Psoas muscle (tissue), 8 donors: ENCODE data around the gene IGSF9. TPM values are rescaled to one million over a fixed set of nuclear protein-coding genes. Genes with fewer than 3 reads are reported as not detected.

Source experiments
- ATAC-seq, 4 donors: fragments of 200-7000 bp; cut with Tn5 transposase; one replicate each; pipeline ENCODE4 v1.9.1; 2020; ENCODE audit warnings: moderate library complexity in 3 of 4, mild to moderate bottlenecking in 2 of 4
- DNase-seq, 2 donors: peaks; one replicate each; pipeline ENCODE4 v3.0.0-alpha.2; 2020
- H3K27ac ChIP-seq: fragments of 200-600 bp; one replicate; pipeline ENCODE4 v1.8.0; 2022
- H3K27me3 ChIP-seq, 3 donors: fragments of 200-600 bp in 1 of 3; one replicate each; pipeline versions ENCODE4 v1.6.1 to v1.8.0; 2013 to 2022; ENCODE audit warnings: low read length in 2 of 3, mild to moderate bottlenecking in 2 of 3, moderate library complexity in 1 of 3; ENCODE audit not compliant: insufficient read depth in 3 of 3
- H3K36me3 ChIP-seq, 2 donors: fragments of 200-600 bp in 1 of 2; one replicate each; pipeline versions ENCODE4 v1.6.1 to v1.8.0; 2013 to 2022; ENCODE audit warnings: low read depth in 1 of 2, mild to moderate bottlenecking in 1 of 2, moderate library complexity in 1 of 2; ENCODE audit not compliant: insufficient read depth in 1 of 2
- H3K4me1 ChIP-seq: fragments of 200-600 bp; one replicate; pipeline ENCODE4 v1.8.0; 2022
- H3K4me3 ChIP-seq: fragments of 200-600 bp; one replicate; pipeline ENCODE4 v1.8.0; 2022; ENCODE audit warnings: mild to moderate bottlenecking
- H3K9me3 ChIP-seq: fragments of 200-600 bp; one replicate; pipeline ENCODE4 v1.8.0; 2022
- CTCF ChIP-seq: fragments of 200-600 bp; IDR thresholded peaks from one replicate; pipeline ENCODE4 v1.8.0; 2022; ENCODE audit warnings: antibody characterized with exemption
- whole genome bisulfite sequencing, 3 donors: extraction: QIAGEN DNeasy Blood & Tissue Kit; methylation state at CpG; one replicate each; pipeline versions ENCODE4 v1.1.6 to v1.1.7; 2013; 5-methylcytosine and 5-hydroxymethylcytosine counted together
- intact Hi-C, 2 donors: fragments of 100-400 bp; cut with DNase I; formaldehyde crosslinking; loops; one replicate each; pipeline versions ENCODE4 v1.11.0 to v1.14.2; 2022
- polyA plus RNA-seq, 3 donors: library from polyadenylated mRNA; stranded (reverse); fragments of 200-250 nt; gene quantifications; one replicate each; pipeline ENCODE4 v1.2.3, GENCODE V29; 2013
- total RNA-seq, 4 donors: library from RNA; stranded (reverse); fragmentation: NEBNext Ultra II Directional in 2 of 4; extraction: Animal tissue kit (Norgen Biotek cat#: 25700) in 2 of 4; gene quantifications; one replicate each; pipeline versions ENCODE4 v1.2.1 to v1.2.4, GENCODE V29; 2021 to 2023
- donor health status: healthy with polysubstance abuse.
- donor health status: DM: no; HTN: no; CAD: no; lungs with moderate emphysema.
- donor health status: Bipolar disorder and iron deficiency.
- donor health status: healthy.
- donor health status: DM: yes; HTN: yes; CAD: no.
- donor health status: DM: no; HTN: no; CAD: no.
- donor health status: DM: no; HTN: no; CAD: no.
- donor health status: DM: yes; HTN: yes; CAD: no.

Gene IGSF9
- total and polyA plus RNA-seq, 7 donors: 0.01 TPM; not detected in 5

DNA sequence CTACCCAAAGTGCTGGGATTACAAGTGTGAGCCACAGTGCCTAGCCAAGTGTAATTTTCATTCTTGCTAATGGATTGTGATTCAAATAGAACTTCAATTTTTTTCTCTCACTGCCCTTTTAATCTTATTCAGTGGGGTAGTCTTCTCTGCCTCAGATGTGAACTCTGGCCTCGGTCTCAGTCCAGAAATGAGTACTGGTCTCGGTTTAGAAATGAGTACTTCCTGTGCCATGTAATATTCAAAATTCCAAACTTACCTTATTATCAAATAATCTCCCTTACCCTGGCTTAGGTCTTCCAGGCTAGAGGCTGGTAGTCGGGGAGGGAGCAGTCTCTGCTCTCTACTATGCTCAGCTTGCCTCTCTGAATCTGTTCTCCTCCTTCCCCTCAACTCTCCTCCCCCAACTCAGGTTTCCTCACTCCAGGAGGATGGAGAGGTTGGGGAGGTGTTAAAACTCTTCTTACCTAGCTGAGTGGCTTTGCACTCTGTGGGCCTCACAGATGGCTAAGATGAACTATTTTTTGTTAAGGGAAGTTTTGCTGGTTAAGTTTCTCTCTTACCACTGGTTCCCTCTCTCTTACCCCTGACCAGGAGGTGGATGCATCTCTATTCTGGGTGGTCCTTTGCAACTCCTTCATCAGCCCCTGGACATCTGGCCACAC lies 13.4 kb upstream of the IGSF9 start:
- Histone ChIP-seq H3K36me3 (no peaks in the 10 kb centered on the region), H3K27me3 (peaks cover 0 to 25% (median 0%) of the 10 kb centered on the region in 3 donors), H3K4me3 (no peak overlapping the region), H3K4me1 (no peaks in the 10 kb centered on the region), H3K9me3 (no peaks in the 10 kb centered on the region), H3K27ac (no peak overlapping the region)
- TF ChIP-seq CTCF: no peak
- 60 to 78% (median 63%) methylated on average over 3 of the region's 3 CpGs for WGBS, 3 donors
- intact Hi-C loops: no loop called here
- DNase-seq (no peak), ATAC-seq (no peak)

- H3K27ac ChIP-seq: no peak overlapping the region
- intact Hi-C loops: no loop called here
- no peak for TF ChIP-seq CTCF
- H3K27me3 ChIP-seq: peaks cover 0 to 34% (median 0%) of the 10 kb centered on the region in 3 donors
- no peaks in the 10 kb centered on the region for H3K36me3 ChIP-seq
- no peaks in the 10 kb centered on the region for H3K4me1 ChIP-seq
- no peak for ATAC-seq
- DNase-seq: no peak
- no peak overlapping the region for H3K4me3 ChIP-seq
- whole genome bisulfite sequencing, 3 donors: 49 to 53% (median 52%) methylated on average over 9 of the region's 9 CpGs
- no peaks in the 10 kb centered on the region for H3K9me3 ChIP-seq
Measured at GRCh38 chr1:159957824-159958268, 12.4 kb upstream of the IGSF9 start.

DNA sequence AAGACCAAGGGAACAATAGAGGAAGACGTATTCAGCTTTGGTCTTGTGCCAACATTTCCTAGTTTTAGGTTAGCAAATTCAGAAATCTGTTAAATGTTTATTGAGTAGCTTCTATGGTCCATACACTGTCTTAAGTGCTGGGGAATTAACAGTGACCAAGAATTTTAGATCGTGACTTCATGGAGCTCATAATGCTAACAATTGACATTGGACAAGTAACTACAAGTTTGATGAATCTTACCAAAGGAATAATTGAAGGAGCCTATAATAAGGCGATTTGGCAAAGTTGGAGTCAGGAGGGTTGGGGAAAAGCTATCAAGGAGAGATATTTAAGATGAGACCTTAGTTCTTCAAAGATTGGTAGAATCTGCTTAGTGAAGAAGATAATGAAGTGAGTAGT lies 10.0 kb upstream of the IGSF9 start:
- WGBS, 3 donors: 82 to 89% (median 83%) methylated on average over 3 of the region's 3 CpGs
- no peak for ATAC-seq
- Histone ChIP-seq H3K36me3 (no peaks in the 10 kb centered on the region), H3K27me3 (peaks cover 0 to 23% (median 0%) of the 10 kb centered on the region in 3 donors), H3K4me3 (no peak overlapping the region), H3K9me3 (no peaks in the 10 kb centered on the region), H3K4me1 (no peaks in the 10 kb centered on the region), H3K27ac (no peak overlapping the region)
- no peak for DNase-seq
- intact Hi-C loops: no loop called here
- TF ChIP-seq CTCF: no peak

GRCh38 chr1:159953536-159954515 lies 8.4 kb upstream of the IGSF9 start, which contains the start of gene SLAMF9:
Gene SLAMF9, minus strand, starts transcription at chr1:159954237. Its CDS starts 100 bp downstream, at chr1:159954137.
- no peak for TF ChIP-seq CTCF
- H3K36me3 ChIP-seq: no peaks in the 10 kb centered on the region
- no peak within 1 kb of the TSS for H3K4me3 ChIP-seq
- no peak within 1 kb of the TSS for H3K27ac ChIP-seq
- DNase-seq (no peak), ATAC-seq (no peak)
- WGBS, 3 donors: 46 to 62% (median 55%) methylated on average over 11 of the region's 11 CpGs
- intact Hi-C loops: no loop called here
- no peaks in the 10 kb centered on the region for H3K4me1 ChIP-seq
- H3K9me3 ChIP-seq: no peaks in the 10 kb centered on the region
- peaks cover 0 to 22% (median 0%) of the 10 kb centered on the region in 3 donors for H3K27me3 ChIP-seq
